HepG2 (cell line): Measurements from ENCODE around the gene RREB1. TPM values are rescaled to one million over a fixed set of nuclear protein-coding genes. Genes with fewer than 3 reads are reported as not detected.

ENCODE experiments used
- ARID3A ChIP-seq: IDR thresholded peaks from 2 replicates; pipeline ENCODE4 v1.6.1; 2012; ENCODE audit warnings: low read depth, low read length, improper control_type of control experiment
- ASH2L ChIP-seq: fragments of 300-600, 200-600 bp; sonication (generic); IDR thresholded peaks from 2 replicates; pipeline ENCODE4 v1.7.0; 2017; ENCODE audit warnings: low read depth, mild to moderate bottlenecking, moderate library complexity, mixed read lengths, low read length; ENCODE audit not compliant: insufficient read length
- CBFB ChIP-seq: sonication (generic); formaldehyde crosslinking; IDR thresholded peaks from 2 replicates; pipeline ENCODE4 v1.4.0; 2020; ENCODE audit warnings: missing genetic modification reagents
- HDAC2 ChIP-seq: sonication (generic); formaldehyde crosslinking; IDR thresholded peaks from 2 replicates; pipeline ENCODE4 v1.4.0; 2020; ENCODE audit warnings: missing genetic modification reagents
- HNRNPH1 ChIP-seq: fragments of 200-400 bp; formaldehyde crosslinking; optimal IDR thresholded peaks from 2 replicates; pipeline ENCODE3; 2017; ENCODE audit warnings: mild to moderate bottlenecking, low read depth, low read length
- IRF2 ChIP-seq: IDR thresholded peaks from 2 replicates; pipeline ENCODE4 v1.6.1; 2018; ENCODE audit warnings: missing genetic modification reagents, missing compliant biosample characterization
- MNT ChIP-seq: fragments of 450-650 bp; IDR thresholded peaks from 2 replicates; pipeline ENCODE4 v1.6.1; 2016
- NFAT5 ChIP-seq: sonication (generic); formaldehyde crosslinking; IDR thresholded peaks from 2 replicates; pipeline ENCODE4 v1.4.0; 2020; ENCODE audit warnings: missing genetic modification reagents
- TAF1 ChIP-seq: sonication (generic); formaldehyde crosslinking; IDR thresholded peaks from 2 replicates; pipeline ENCODE4 v1.4.0; 2020; ENCODE audit warnings: missing genetic modification reagents
- TFAP4 ChIP-seq: sonication (generic); IDR thresholded peaks from 2 replicates; pipeline ENCODE4 v1.6.1; 2016; ENCODE audit warnings: low read depth, borderline replicate concordance
- ZBTB42 ChIP-seq: sonication (generic); formaldehyde crosslinking; IDR thresholded peaks from 2 replicates; pipeline ENCODE4 v1.5.0; 2020; ENCODE audit warnings: mild to moderate bottlenecking, missing genetic modification reagents
- ZFY ChIP-seq: sonication (generic); formaldehyde crosslinking; IDR thresholded peaks from 2 replicates; pipeline ENCODE4 v1.4.0; 2020; ENCODE audit warnings: missing genetic modification reagents
- ZNF597 ChIP-seq: sonication (generic); formaldehyde crosslinking; IDR thresholded peaks from 2 replicates; pipeline ENCODE4 v1.5.0; 2020; ENCODE audit warnings: missing genetic modification reagents
- ZNF766 ChIP-seq: sonication (generic); formaldehyde crosslinking; IDR thresholded peaks from 2 replicates; pipeline ENCODE4 v1.5.0; 2020; ENCODE audit warnings: missing genetic modification reagents, borderline replicate concordance
- ZNF772 ChIP-seq: sonication (generic); formaldehyde crosslinking; IDR thresholded peaks from 2 replicates; pipeline ENCODE4 v1.5.0; 2020; ENCODE audit warnings: mild to moderate bottlenecking, missing genetic modification reagents
- ZNF839 ChIP-seq: sonication (generic); formaldehyde crosslinking; IDR thresholded peaks from 2 replicates; pipeline ENCODE4 v1.4.0; 2020; ENCODE audit warnings: missing genetic modification reagents, mild to moderate bottlenecking, borderline replicate concordance
- ZZZ3 ChIP-seq: sonication (generic); formaldehyde crosslinking; IDR thresholded peaks from 2 replicates; pipeline ENCODE4 v1.4.0; 2020; ENCODE audit warnings: missing genetic modification reagents, mild to moderate bottlenecking, borderline replicate concordance
- polyA plus RNA-seq, 8 experiments: library from polyadenylated mRNA; depleted of rRNA in 3 of 8; stranded (reverse) in 7 of 8; unstranded in 1 of 8; fragments of >200 nt; fragmentation: Illumina TruSeq in 4 of 8; extraction: Trizol in 4 of 8; gene quantifications; 2 replicates each; pipeline versions ENCODE4 v1.2.1 to v1.2.3, GENCODE V29; 2011 to 2016; ENCODE audit warnings: low read depth in 4 of 8, missing spikeins in 1 of 8, mixed read lengths in 1 of 8; ENCODE audit not compliant: insufficient read depth in 1 of 8
- total RNA-seq, 5 experiments: library from RNA; depleted of rRNA; stranded (reverse); fragments of >200 nt; fragmentation: Illumina TruSeq; extraction: Trizol; gene quantifications; 2 replicates each; pipeline ENCODE4 v1.2.3, GENCODE V29; 2016; ENCODE audit warnings: low read depth in 1 of 5

Gene RREB1
- total and polyA plus RNA-seq, 2 of the 13 experiments (the other 11 are each of a cell fraction or from before 2014, with no cell fraction given): 6.1 to 23.2 TPM

GRCh38 chr6:7261032-7261841 lies 153.5 kb downstream of the RREB1 start (continued):
- TF ChIP-seq ARID3A (no peak), ZNF772 (CRISPR knock-in tag) (0 out of 2 replicates have a peak, but pooled peaks have one; percentile 2), ZNF597 (CRISPR knock-in tag) (no peak), MNT (peak; percentile 34; the same call in 1 of the 2 replicates), ZZZ3 (CRISPR knock-in tag) (peak; percentile 67), ASH2L (peak; percentile 52), TAF1 (CRISPR knock-in tag) (peak; percentile 88), ZBTB42 (CRISPR knock-in tag) (peak; percentile 92), TFAP4 (no peak), HNRNPH1 (no peak), ZNF766 (peak; percentile 63; the same call in 1 of the 2 replicates), ZFY (CRISPR knock-in tag) (peak; percentile 90), NFAT5 (no peak), ZNF839 (CRISPR knock-in tag) (0 out of 2 replicates have a peak, but pooled peaks have one; percentile 3), CBFB (CRISPR knock-in tag) (peak; percentile 86), HDAC2 (CRISPR knock-in tag) (peak; percentile 74), IRF2 (CRISPR knock-in tag) (no peak)
